ENCODE data around the gene CLSTN2. TPM values are rescaled to one million over a fixed set of nuclear protein-coding genes. Genes with fewer than 3 reads are reported as not detected.

CLSTN2 gene
- total RNA-seq, 4 donors from 2014 or later: 19.5 to 66.7 (median 42.5) TPM

DNA sequence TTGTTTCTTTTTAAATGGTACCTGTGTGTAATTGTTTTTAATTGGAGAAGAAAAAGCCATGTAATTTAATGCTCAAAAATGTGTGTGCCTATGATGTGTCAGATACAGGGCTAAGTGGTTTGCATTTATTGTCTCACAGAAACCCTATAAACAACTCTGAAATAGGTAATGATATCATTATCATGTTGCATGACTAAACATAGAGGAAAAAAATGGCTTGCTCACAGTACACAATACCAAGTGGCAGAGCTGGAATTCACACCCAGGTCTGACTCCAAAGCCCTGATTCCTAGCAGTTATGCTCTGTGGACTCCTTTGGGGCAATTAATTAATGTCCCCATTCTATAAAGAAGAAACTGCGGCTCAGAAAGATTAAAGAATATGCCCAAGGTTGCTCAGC lies 505.5 kb downstream of the CLSTN2 start:
- TF ChIP-seq, protein P1, sequence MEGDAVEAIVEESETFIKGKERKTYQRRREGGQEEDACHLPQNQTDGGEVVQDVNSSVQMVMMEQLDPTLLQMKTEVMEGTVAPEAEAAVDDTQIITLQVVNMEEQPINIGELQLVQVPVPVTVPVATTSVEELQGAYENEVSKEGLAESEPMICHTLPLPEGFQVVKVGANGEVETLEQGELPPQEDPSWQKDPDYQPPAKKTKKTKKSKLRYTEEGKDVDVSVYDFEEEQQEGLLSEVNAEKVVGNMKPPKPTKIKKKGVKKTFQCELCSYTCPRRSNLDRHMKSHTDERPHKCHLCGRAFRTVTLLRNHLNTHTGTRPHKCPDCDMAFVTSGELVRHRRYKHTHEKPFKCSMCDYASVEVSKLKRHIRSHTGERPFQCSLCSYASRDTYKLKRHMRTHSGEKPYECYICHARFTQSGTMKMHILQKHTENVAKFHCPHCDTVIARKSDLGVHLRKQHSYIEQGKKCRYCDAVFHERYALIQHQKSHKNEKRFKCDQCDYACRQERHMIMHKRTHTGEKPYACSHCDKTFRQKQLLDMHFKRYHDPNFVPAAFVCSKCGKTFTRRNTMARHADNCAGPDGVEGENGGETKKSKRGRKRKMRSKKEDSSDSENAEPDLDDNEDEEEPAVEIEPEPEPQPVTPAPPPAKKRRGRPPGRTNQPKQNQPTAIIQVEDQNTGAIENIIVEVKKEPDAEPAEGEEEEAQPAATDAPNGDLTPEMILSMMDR (IDR thresholded peaks at IDR 0.05; ENCODE audit: low read depth): no peak

DNA sequence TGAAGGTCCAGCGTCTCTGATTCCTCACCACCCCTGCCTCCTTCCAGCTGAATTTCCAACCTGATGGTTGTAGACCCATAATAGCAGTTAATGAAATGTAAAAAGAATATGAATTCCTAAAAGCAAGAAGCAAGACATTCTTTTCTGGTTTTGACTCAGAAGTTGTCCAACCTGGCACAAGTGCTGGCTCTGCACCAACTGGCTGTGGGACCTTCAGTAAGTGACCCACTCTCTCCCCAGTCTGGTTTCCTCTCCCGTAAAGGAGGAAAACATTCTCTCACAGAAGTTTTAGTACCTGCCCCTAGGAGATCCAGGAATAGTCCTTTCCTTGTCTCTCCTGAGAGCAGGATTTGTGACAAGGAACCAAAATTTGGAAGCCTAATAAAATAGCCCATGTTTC lies 506.0 kb downstream of the CLSTN2 start:
- TF ChIP-seq, protein P1 (IDR thresholded peaks at IDR 0.05; ENCODE audit: low read depth): no peak

DNA sequence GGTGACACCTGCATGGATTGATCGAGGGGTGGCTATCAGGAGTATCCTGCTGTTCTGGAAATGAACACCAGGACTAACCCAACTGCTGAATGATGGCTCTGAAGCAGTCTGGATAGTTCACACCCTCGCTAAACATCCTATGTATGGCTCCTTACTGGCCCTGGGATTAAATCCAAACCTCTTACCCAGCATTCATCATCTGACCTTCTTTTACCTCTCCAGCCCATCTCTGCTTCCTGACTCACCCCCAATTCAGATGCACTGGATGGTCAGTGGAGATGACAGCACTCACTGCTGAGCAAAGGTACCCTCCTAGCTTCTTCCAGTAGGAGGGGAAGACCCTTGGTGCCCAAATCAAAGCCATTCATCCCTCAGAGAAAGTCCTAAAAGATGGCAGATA lies 507.6 kb downstream of the CLSTN2 start:
- TF ChIP-seq, protein P1 (IDR thresholded peaks at IDR 0.05; ENCODE audit: low read depth): no peak

DNA sequence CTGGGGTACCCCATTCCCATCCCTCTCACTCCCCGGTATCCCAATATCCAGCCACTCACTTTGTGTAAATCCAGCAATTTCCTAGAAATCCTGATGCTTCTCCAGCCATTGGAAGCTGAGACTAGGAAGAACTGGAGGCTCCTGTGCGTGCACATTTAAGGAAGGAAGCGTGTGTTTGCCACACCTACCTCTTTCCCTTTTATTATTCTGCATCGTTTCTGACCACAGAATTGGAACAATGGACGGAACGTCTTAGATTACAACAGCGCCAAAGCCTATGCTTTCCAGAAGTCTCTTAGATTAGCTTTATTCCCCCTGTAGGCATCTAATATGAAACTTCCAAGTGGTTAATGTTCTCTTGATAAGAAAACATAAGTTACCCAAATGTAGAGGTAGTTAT lies 508.1 kb downstream of the CLSTN2 start:
- TF ChIP-seq, protein P1 (IDR thresholded peaks at IDR 0.05; ENCODE audit: low read depth): no peak

DNA sequence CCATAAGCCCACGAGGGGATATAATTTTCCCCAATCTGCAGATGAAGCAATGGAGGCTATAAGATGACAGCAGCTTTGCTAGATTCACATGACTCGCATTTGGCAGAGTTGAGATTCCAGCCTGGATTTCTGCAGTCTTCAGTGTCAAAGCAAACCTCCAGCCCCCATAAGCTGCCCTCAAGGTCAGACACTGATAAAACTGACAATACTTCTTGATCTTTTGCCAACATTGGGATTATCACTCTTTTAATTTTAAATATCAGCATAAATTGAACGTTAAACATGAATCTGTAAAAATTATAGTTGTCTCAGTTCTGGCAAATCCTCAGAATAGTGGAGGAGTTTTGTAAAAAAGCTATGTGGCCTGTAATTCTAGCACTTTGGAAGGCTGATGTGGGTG lies 508.8 kb downstream of the CLSTN2 start:
- TF ChIP-seq, protein P1 (IDR thresholded peaks at IDR 0.05; ENCODE audit: low read depth): no peak

DNA sequence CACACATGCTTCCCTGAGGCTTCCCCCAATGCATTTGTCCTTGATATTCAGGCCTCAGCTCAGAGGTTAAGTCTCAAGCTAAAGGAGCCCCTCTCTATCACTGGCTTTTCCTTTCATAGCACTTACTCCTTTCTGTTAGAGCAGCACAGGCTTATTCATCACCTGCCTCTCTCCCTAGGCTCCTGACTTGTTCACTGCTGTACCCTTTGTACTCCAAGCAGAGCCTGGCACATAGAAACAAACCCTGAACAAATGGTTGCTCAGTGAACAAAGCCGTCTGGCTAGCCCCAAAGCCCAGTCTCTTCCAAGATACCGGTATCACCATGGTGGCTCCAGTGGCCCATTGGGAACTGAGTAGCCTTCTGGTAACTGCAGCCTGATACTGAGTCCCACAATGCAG lies 511.7 kb downstream of the CLSTN2 start:
- TF ChIP-seq, protein P1 (IDR thresholded peaks at IDR 0.05; ENCODE audit: low read depth): no peak

DNA sequence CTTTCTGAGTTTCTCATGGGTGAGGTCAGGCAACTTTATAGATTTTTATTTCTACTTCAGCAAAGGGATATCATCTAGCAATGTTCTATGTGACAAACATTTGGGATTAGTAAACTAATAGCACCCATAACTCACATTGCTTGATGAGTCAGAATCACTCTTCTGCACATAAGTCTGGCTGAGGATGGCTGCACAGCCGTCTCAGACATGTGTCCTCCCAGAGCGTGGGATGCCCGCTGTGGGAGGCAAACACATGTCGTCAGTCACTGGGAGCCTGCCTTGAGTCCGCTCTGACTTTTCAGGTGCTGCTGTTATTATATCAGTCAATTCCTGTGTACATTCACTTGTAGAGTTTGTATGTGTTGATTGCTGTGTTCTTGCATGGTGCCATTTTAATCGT lies 512.2 kb downstream of the CLSTN2 start:
- TF ChIP-seq, protein P1 (IDR thresholded peaks at IDR 0.05; ENCODE audit: low read depth): no peak

Measured in subcutaneous adipose tissue (tissue), 4 donors.